NCI-H1417 (cell line): ENCODE data around the gene PCOLCE2.
A peak's percentile ranks its signal among the peaks of the same experiment; 100 is the strongest.
"Not testable (repeated sequence)": the region's sequence is repeated elsewhere in the genome, so short reads cannot be mapped to it uniquely, and the experiment has no call there.

Experiments
- DNase-seq, 3 experiments: peaks; one replicate each; lab custom pipeline; 2025; lab: John Stamatoyannopoulos, UW

Gene PCOLCE2

DNA sequence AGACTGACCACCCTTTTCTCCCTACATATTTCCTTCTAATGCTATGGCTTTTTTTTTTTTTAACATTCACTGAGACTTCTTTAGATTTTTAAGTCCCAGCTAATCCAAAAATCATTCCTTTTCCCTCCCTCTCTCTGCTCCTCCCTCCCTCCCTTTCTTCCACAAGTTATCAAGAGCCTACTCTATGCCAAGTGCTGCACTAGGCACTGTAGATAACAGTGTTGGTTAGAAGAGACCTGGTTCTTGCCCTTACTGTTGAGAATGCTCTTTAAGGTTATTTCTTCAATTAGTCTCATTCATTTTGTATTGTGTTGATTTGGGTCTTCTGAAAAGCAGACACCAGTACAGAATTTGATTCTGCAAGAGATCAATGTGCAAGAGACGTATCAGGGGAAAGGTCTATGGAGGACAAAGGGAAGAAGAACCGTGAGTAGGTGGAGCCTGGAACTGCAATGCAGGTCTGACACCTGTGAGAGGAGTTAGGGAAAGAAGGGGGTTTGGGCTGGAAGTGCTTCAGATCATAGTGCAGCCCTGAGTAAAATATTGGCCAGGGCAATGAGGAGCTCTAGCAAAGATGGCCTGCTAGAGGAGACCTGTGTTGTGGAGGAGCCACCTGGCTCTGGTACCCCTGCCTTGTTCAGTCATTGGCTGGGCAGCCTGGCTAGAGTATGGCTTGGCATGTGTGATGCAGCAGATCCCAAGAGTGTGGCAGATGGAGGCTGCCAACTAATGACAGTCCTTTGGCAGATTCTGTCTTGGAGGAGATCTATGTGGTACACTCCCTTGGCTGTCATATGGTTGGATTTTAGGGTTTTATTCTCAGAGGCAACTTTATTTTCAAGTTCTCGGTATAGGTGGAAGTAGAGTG is 9.7 kb upstream of the PCOLCE2 start:
- DNase-seq: no peak

DNA sequence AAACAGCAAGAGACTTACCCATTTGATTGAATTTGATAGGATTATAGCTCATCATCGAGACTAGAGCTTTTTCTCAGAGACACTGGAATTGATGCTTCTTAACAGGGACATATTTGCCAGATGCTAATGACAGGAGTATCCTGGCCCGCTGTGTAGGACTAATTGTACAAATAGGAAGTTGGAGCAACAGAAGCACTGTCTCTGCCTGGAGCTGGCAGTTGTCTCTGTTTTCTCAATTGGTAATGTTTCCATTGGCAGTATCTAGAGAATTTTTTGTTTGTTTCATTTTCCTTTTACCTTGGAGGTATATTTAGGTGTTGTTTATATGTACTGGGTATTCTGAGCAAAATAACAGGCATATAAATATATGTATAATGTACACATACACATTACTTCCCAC is 8.9 kb upstream of the PCOLCE2 start:
- no peak for DNase-seq

DNA sequence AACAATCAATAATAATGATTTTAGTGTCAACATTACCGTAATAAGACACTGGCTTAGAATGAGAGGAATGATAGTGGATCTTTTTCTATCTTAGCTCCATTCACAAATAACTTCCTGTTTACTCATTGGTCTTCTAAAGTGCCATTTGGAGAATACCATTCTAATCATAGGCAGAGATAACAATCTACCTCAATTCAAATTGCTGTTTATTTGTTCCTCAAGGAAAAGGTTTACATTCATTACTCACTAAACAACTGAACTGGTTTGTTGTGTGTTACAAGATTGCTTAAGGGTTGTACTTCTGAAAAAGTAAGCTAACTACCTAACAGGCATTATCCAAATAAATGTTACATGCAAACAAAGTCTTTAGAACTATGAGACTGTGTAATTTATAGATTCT is 8.1 kb upstream of the PCOLCE2 start:
- no peak for DNase-seq

DNA sequence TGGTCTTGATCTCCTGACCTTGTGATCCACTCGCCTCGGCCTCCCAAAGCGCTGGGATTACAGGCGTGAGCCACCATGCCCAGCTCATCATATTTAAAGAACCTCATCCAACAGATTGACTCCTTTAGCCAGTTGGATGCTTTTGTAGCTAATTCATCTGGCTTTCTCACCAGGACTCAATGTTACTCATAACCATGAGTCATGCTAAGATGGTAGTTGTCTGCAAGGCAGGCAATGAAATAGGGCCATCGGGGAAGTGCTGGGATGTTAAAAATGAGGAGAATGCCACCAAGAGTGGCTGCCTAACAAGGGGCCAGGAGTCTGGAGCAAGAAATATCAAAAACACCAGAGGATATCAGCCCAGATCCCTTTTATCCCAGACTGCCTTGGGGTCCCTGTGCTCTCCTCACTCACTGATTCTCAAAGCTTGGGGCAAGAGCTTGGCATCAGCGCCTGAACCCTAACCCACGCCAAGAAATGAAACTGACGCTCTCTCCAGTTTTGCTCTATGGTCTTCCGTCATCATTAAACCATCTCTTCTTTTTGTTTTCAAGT is 7.4 kb upstream of the PCOLCE2 start:
- no peak for DNase-seq

DNA sequence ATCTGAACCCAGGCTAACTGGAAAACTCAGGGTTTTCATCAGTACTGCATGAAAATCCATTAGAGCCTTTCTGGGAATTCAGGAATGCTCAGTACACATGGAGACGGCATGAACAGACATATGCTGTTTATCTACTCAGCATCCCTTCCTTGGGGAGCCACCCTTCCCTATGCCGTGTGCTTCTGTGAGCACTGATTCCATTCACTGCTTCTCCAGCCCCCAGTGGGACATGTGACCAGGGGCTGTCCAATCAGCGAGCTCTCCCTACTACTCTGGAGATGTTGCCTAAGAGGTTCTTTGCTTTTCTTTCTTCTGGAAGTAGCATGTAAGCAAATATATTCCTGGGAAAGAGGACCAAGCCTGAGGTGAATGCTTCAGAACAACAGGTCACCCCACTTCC is 5.6 kb upstream of the PCOLCE2 start:
- DNase-seq: no peak

DNA sequence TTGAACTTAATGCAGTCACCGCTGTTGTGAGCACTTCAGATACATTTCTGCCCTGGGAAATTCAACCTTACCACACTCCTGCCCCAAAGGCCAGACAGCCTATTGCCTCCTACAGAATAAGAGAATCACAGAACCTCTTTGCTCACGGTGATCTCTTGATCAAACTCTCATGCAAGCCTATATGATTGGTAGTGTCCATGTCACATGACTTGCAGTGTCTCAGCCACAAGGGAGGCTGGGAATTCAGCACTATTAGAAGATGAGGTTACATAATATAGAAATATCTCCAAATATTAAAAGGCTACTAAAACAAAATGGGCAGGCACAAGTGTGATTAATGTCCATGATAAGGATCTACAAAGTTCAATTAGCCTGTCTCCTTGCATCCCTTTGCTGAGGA is 3.8 kb upstream of the PCOLCE2 start:
- DNase-seq: no peak

DNA sequence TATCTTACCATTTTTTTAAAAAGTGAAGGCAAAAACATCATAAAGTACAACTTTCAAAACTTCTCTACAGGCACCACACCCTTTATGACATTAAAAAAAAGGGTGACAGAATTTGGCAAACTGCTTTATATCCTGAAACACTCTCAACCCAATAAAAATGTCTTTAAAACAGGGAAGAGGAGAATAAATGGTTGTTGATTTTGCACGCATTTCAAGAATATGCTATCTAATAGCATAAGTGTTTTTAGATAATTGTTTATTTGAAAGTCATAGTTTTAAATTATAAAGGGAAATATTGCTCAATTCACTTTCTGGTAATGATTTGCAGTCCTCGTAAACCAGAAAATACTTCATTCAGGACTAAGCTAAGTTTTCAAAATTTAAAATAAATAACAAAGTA is 1.7 kb upstream of the PCOLCE2 start:
- no peak for DNase-seq

DNA sequence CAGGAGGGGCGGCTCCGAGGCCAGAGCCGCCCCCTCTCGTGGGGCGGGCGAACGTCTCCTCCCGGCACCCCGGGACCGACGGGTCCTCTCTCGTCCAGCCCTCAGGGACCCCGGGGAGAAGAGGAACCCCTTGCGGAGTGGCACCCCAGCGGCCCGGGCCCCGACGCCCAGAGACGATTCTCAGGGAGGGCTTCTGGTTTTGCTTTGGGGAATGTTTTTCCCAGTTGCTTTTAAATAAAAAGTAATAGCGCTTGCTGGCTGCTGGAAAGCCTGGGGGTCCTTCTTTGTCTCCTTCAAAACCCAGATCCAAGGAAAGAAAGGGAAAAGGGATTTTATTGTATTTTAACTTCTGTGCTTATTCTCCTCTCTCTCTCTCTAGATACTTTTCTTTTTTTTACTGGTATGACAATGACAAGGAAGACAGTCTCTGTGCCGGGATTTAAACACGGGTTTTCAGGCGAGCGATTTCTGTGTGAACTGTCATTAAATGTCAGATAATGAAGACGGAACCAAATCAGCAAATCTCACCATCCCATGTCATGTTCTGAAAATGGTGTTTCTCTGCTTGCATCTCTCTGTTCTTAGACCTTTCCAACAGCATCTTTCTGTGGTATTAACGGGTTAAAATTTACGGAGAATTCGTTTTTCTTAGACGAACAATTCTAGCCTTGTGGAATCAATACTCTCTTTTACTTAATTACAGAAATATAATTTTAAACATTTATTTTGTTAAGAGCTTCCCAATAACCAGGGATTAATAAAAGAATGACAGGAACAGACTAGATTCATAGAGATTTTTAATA is 530 bp upstream of the PCOLCE2 start:
- no peak for DNase-seq

DNA sequence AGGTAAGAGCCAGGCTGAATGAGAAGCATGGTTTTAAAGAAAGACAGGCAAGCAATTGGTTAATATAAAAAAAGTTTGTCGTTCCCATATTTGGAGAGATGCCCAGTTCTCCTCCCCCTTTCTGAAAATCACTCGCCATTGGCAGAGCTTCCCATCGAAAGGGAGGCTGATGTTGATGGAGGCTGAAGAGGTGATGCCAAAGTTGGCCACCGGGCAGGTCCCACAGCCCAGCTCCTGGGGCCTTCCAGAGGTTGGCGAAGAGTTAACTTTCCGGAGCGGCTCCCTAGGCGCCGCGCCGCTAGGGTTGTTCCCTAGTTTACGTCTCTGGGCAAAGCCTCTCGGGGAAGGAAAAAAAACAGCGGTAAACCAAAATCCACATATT is 793 bp downstream of the PCOLCE2 start:
- peak in 1 of 3 experiments; percentile 71 for DNase-seq

DNA sequence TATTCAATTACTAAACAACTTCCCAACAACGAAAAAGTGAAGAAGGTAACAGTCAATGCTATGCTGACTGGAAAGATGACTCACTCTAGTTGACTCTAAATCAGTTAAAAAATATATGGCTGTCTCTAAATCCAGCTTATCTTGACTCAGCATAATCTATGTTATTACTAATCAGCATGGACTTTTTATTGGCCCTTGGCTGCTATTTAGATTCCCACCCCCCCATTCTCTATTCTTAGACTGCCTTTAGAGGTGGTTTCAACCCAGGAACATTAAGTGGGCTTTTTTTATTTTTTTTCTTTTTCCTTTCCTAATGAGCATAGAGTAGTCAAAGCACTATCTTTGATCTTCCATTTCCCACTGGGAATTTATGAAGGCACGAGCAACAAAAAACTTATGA is 1.9 kb downstream of the PCOLCE2 start:
- no peak for DNase-seq

DNA sequence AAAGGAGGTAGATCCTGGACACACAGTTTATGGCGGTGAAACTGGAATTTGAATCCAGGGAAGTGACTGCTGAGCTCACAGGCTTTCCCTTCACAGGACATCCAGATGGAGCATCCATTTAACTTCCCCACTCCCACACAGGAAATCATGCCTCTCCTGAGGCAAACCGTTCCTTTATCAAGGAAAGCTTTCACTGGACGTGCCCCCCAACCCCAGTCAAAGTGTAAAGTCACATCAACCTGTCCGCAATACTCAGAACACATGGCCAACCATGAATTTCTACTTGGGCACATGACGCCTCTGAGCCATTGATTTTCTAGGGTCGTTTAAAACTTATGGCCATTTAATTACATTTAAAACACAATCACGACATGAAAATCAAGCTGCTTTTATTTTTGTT is 2.9 kb downstream of the PCOLCE2 start:
- DNase-seq: no peak

DNA sequence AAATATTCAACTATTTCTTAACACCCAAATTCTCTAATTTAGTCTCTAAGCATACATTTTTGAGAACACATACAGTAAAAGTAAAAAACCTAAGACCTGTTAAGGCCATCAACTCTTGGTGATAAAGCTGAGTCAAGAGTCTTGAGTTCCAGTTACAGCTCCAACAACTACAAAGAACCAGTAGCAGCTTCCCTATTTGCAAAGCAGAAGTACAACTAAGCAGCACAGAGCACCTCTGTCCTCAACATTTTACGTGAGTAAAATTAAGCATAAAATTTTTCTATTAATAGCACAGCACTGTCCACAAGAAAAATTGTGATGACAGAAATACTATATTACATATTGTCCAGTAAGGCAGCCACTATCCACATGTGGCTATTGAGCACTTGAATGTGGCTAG is 4.4 kb downstream of the PCOLCE2 start:
- DNase-seq: no peak

DNA sequence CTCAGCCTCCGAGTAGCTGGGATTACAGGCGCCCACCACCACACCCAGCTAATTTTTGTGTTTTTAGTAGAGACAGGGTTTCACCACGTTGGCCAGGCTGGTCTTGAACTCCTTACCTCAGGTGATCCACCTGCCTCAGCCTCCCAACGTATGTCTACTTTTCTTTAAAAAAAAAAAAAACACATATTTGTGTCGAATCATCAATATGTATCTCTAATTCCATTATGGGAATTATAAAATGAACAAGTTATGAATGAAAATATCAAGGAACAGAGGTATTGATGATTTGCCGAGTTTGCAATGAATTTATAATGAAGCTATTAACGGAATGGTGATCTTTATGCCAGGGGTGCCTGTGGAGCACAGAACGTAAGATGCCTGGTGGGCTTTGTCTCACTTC is 5.3 kb downstream of the PCOLCE2 start:
- not testable (repeated sequence) for DNase-seq

DNA sequence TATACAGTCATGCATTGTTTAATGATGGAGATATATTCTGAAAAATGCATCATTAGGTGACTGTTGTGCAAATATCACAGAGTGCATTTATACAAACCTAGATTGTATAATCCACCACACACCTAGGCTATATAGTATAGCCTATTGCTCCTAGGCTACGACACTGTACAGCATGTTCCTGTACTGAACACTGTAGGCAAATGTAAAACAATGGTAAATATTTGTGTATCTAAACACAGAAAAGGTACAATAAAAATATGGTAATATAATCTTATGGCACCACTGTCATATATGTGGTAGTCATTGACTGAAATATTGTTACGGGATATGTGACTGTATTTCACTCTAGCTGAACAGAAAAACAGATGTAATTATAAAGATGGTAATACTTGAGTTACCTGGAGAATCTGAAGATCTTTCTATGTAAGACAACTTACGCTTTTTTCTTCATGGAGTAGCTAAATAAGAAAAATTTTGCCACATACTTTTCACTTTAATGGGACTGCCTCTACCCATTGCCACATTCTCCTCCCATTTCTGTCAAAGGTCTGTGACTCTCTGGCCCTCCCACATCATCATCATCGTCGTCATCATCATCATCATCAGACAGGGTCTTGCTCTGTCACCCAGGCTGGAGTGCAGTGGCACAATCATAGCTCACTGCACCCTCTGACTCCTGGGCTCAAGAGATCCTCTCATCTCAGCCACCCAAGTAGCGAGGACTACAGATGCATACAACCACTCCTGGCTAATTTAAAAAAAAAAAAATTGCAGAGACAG is 7.2 kb downstream of the PCOLCE2 start:
- no peak for DNase-seq

DNA sequence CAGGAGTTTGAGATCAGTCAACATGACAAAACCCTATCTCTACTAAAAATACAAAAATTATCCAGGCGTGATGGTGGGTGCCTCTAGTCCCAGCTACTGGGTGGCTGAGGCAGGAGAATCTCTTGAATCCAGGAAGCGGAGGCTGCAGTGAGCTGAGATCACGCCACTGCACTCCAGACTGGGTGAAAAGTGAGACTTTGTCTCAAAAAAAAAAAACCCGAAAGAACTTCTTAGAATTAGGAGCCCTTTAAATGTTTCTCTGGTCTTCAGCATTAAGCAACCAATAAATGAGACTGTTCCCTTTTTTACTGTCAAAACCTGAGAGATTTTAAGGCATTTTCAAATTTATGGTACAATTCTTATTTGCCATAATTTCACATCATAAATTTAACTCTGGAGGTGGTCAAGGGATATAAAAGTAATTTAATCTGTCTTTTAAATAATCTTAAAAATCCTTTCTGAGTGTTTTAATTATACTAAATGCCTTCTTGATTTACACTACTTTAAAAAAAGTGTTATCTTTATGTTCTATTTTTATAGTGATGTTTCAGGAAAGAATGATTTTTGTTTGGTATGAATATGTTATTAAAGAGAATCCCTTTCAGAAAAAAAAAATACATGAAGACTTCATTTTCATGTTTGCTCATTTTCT is 10.1 kb downstream of the PCOLCE2 start:
- DNase-seq: no peak

DNA sequence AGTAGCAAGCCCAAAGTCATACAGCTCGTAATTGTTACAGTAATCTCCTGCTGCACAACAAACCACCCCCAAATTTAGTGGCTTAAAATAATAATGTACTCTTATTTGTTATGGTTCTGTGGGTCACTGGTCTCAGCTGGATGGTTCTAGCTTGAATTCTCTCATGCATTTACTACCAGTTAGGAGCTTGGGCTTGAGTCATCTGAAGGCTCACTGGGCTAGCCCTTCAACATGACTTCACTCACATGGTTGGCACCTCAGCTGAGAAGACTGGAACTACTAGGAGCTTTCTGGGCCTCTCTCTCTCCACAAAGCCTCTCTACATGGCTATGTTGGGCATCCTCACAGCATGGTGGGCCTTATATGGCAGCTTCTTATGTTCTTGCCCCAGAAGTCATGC is 12.5 kb downstream of the PCOLCE2 start:
- DNase-seq: no peak

DNA sequence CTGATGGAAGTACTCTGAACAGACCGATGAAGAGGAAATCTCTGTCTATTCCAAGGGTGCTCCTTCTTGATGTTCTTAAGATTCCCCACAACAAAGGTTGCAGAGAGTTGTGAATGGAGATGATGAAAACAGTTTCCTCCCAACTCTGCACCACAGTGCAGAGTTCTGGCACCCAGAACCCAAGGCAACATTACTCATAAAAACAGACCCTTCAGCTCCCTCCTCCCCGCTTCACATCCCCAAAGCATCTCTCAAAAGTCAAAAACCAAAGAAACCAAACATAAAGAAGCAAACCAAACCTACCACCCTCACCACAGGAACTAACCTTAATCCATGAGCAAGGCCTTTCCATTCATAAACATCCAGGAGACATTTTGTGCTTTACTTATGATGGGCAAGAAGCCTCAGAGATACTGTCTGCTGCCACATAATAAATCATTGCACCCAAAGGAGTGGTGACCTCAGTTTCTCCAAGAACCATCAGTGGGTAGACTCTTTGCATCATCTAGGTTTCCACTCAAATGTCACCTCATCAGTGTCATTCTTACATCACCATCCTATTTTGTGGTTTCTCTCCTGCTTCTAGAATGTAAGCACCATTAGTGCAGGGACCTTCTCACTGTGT is 13.2 kb downstream of the PCOLCE2 start:
- DNase-seq: no peak

DNA sequence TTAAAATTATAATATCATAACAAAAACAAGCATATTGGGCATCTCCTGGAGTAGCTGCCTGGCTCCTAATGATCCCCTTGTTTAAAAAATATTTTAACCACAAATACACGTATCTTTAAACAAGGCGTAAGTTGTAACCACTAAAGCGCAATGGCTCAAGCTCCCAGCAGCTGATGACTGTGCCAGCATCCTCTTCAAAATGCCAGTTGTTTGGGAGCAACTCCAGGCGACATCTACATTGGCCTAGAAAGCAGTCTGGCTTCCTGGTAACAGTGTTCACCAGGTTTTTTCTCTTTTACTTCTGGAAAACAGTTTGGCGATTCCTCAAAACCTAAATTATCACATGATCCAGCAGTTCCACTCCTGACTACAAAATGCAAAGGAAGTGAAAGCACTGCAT is 13.8 kb downstream of the PCOLCE2 start:
- no peak for DNase-seq

DNA sequence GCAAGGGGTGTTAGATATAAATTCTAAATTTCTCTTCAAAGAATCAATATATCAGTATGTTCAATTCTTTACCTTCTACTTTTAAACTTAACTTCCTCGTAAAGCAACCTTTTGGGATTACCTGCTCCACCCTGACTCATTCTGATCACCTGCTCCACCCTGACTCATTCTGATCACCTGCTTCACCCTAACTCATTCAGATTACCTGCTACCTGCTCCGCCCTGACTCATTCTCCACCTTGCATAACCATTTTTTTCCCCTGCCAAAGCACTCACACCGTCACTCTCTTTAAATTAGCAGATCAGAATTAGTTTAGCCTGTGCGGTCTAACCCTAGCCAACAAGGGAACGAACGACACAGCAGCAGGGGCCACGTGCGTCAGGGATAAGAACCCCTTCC is 20.5 kb downstream of the PCOLCE2 start:
- DNase-seq: not testable (repeated sequence)

DNA sequence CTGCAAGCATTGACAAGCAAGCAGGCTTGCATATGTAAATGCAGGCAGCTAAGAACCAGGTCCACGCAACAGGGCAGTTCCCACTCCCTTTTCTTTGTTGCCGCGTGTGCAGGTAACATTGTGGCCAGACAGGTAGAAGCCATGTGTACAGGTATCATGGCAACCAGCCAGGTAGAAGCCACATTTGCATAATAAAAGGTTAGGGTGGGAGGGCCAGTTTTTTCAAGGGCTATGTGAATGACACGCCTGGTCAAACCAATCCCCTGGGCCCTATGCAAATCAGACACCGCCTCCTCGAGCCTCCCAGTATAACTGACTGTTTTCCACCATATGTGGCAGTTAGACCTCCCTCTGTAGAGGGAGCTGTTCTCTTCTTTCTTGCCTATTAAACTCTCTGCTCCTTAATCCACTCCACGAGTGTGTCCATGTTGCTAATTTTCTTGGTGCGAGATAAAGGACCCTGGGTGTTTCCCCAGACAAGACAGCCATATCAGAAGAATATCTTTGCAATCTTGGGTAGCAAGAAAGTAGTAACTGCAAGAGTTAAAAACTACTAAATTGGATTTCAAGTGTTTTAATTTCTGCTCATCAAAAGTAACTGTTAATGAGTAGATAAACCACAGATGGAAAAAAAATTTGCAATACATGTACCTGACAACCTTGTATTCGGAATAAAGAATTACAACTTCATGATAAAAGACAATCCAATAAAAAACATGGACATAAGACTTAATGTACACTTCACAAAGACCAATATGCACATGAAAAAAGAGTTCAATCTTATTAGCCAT is 21.8 kb downstream of the PCOLCE2 start:
- DNase-seq: peak; percentile 66 to 84 (median 84)
